PC-3 (cell line): ENCODE measurements around the gene SMG1. TPM values are rescaled to one million over a fixed set of nuclear protein-coding genes. Genes with fewer than 3 reads are reported as not detected.
"Not testable (repeated sequence)": the region's sequence is repeated elsewhere in the genome, so short reads cannot be mapped to it uniquely, and the experiment has no call there.

Experiments used
- ATAC-seq: fragments of 200-7000 bp; cut with Tn5 transposase; 2 replicates; pipeline ENCODE4 v1.9.1; 2020; ENCODE audit warnings: mild to moderate bottlenecking, moderate library complexity
- BruUV-seq: library from RNA; stranded (reverse); fragments of 400-500 nt; replicated peaks from 2 replicates; lab custom pipeline; 2021; lab: Mats Ljungman, UMichigan
- CTCF ChIA-PET: fragments of 300-600 bp; sonication (Branson Sonifier 250); formaldehyde crosslinking; loops from one replicate; lab custom pipeline; 2022; ENCODE audit warnings: antibody characterized with exemption; lab: Charles Lee
- POLR2A ChIA-PET: fragments of 300-600 bp; sonication (Branson Sonifier 250); formaldehyde crosslinking; loops from one replicate; lab custom pipeline; 2022; ENCODE audit warnings: antibody characterized with exemption; ENCODE audit not compliant: unreplicated experiment; lab: Charles Lee
- DNase-seq: peaks from one replicate; pipeline ENCODE4 v3.0.0-alpha.2; 2015
- H2AFZ ChIP-seq: fragments of 300-600 bp; sonication (generic); 2 replicates; pipeline ENCODE4 v1.6.0; 2016; ENCODE audit warnings: antibody characterized with exemption, low read length
- H3F3A ChIP-seq: fragments of 300-600 bp; sonication (generic); one replicate; pipeline ENCODE4 v1.6.0; 2017; ENCODE audit warnings: antibody characterized with exemption, low read length, control low read depth, mild to moderate bottlenecking; ENCODE audit not compliant: unreplicated experiment
- H3K27ac ChIP-seq: fragments of 300-600 bp; sonication (generic); 2 replicates; pipeline ENCODE4 v1.5.1; 2016; ENCODE audit warnings: mild to moderate bottlenecking, low read length
- H3K27me3 ChIP-seq: fragments of 300-600 bp; sonication (generic); 2 replicates; pipeline ENCODE4 v1.6.1; 2016; ENCODE audit warnings: low read length, mixed read lengths
- H3K36me3 ChIP-seq: fragments of 300-600 bp; sonication (generic); 2 replicates; pipeline ENCODE4 v1.6.1; 2016; ENCODE audit warnings: low read depth, mixed run types, low read length, mixed read lengths
- H3K4me1 ChIP-seq: fragments of 300-600 bp; sonication (generic); 2 replicates; pipeline ENCODE4 v1.5.1; 2016; ENCODE audit warnings: low read length; ENCODE audit not compliant: insufficient read depth
- H3K4me2 ChIP-seq: fragments of 300-600 bp; sonication (generic); 2 replicates; pipeline ENCODE4 v1.6.0; 2016; ENCODE audit warnings: low read length
- H3K4me3 ChIP-seq: fragments of 300-600 bp; sonication (generic); 2 replicates; pipeline ENCODE4 v1.5.1; 2016; ENCODE audit warnings: mild to moderate bottlenecking, low read length, mixed read lengths
- H3K79me2 ChIP-seq: fragments of 300-600 bp; sonication (generic); 2 replicates; pipeline ENCODE4 v1.6.1; 2017; ENCODE audit warnings: low read length, mixed read lengths
- H3K9ac ChIP-seq: fragments of 300-600 bp; sonication (generic); 2 replicates; pipeline ENCODE4 v1.6.0; 2016; ENCODE audit warnings: mild to moderate bottlenecking, low read length
- H3K9me2 ChIP-seq: fragments of 300-600 bp; sonication (generic); replicated peaks from 2 replicates; pipeline ENCODE4 v1.6.1; 2016; ENCODE audit warnings: mixed run types, low read length, mixed read lengths
- H3K9me3 ChIP-seq: fragments of 300-600 bp; sonication (generic); 2 replicates; pipeline ENCODE4 v1.6.1; 2016; ENCODE audit warnings: low read length, mixed read lengths
- H4K20me1 ChIP-seq: fragments of 300-600 bp; sonication (generic); 2 replicates; pipeline ENCODE4 v1.6.1; 2016; ENCODE audit warnings: low read length, mixed read lengths
- intact Hi-C: fragments of 100-400 bp; cut with micrococcal nuclease; formaldehyde crosslinking; loops from 2 replicates; pipeline ENCODE4 v1.9.0; 2023
- total RNA-seq: library from RNA; depleted of rRNA; stranded (reverse); fragments of >200 nt; gene quantifications from 2 replicates; pipeline ENCODE4 v1.2.3, GENCODE V29; 2014

Gene SMG1
- total RNA-seq, 1 experiment from 2014 or later, result 37.6 TPM

GRCh38 chr16:18923124-18923523 is 3.1 kb downstream of the SMG1 start:
- H3F3A ChIP-seq, H2AFZ ChIP-seq, H3K9ac ChIP-seq, H3K36me3 ChIP-seq, H3K27me3 ChIP-seq, H3K9me3 ChIP-seq, H3K27ac ChIP-seq, CTCF ChIA-PET, H3K9me2 ChIP-seq, intact Hi-C loops, H3K4me3 ChIP-seq, H3K4me1 ChIP-seq, DNase-seq, POLR2A ChIA-PET, ATAC-seq, BruUV-seq: not testable (repeated sequence)
- Histone ChIP-seq H4K20me1 (peaks cover 14% of the 10 kb centered on the region), H3K4me2 (0 out of 2 replicates have a peak overlapping the region, but pooled peaks have one; percentile 88), H3K79me2 (peaks cover 72% of the 10 kb centered on the region)

- H4K20me1 ChIP-seq, H3K36me3 ChIP-seq, H3F3A ChIP-seq, H3K4me1 ChIP-seq, DNase-seq, H3K27me3 ChIP-seq, ATAC-seq, H3K9me2 ChIP-seq, H2AFZ ChIP-seq, BruUV-seq, H3K4me3 ChIP-seq, POLR2A ChIA-PET, CTCF ChIA-PET, H3K4me2 ChIP-seq, H3K27ac ChIP-seq, H3K9me3 ChIP-seq, H3K9ac ChIP-seq, intact Hi-C loops: not testable (repeated sequence)
- peaks cover 87% of the 10 kb centered on the region for H3K79me2 ChIP-seq
Observed at GRCh38 chr16:18909585-18909984, 16.6 kb downstream of the SMG1 start.

GRCh38 chr16:18908716-18909115 is 17.5 kb downstream of the SMG1 start:
- H3K9ac ChIP-seq, H2AFZ ChIP-seq, H3K27me3 ChIP-seq, H3K9me2 ChIP-seq, H3K4me3 ChIP-seq, H3F3A ChIP-seq, H3K4me1 ChIP-seq, ATAC-seq, H3K4me2 ChIP-seq, intact Hi-C loops, H3K27ac ChIP-seq, CTCF ChIA-PET, DNase-seq, H3K36me3 ChIP-seq, H4K20me1 ChIP-seq, H3K9me3 ChIP-seq, BruUV-seq, POLR2A ChIA-PET: not testable (repeated sequence)
- peaks cover 84% of the 10 kb centered on the region for H3K79me2 ChIP-seq

GRCh38 chr16:18902778-18903177 is 23.4 kb downstream of the SMG1 start:
- H3K27me3 ChIP-seq, BruUV-seq, H3K9me2 ChIP-seq, H3F3A ChIP-seq, POLR2A ChIA-PET, H3K36me3 ChIP-seq, H3K9me3 ChIP-seq, DNase-seq, CTCF ChIA-PET, ATAC-seq, H3K9ac ChIP-seq, H4K20me1 ChIP-seq, H2AFZ ChIP-seq, H3K4me2 ChIP-seq, intact Hi-C loops, H3K27ac ChIP-seq, H3K4me1 ChIP-seq, H3K4me3 ChIP-seq: not testable (repeated sequence)
- peaks cover 60% of the 10 kb centered on the region for H3K79me2 ChIP-seq

- H3K9me3 ChIP-seq, intact Hi-C loops, ATAC-seq, H4K20me1 ChIP-seq, H3K4me3 ChIP-seq, H3K9ac ChIP-seq, H3K9me2 ChIP-seq, H3K4me2 ChIP-seq, DNase-seq, H3K36me3 ChIP-seq, H3K4me1 ChIP-seq, H2AFZ ChIP-seq, POLR2A ChIA-PET, H3K27me3 ChIP-seq, H3K27ac ChIP-seq, BruUV-seq, H3F3A ChIP-seq, CTCF ChIA-PET: not testable (repeated sequence)
- peaks cover 53% of the 10 kb centered on the region for H3K79me2 ChIP-seq
Observed at GRCh38 chr16:18902044-18902443, 24.2 kb downstream of the SMG1 start.

- H4K20me1 ChIP-seq, H3K9ac ChIP-seq: not testable (repeated sequence)
Observed at GRCh38 chr16:18901194-18901593, 25.0 kb downstream of the SMG1 start.

GRCh38 chr16:18884456-18884855 is 41.8 kb downstream of the SMG1 start:
- H3F3A ChIP-seq, H3K9me3 ChIP-seq, H4K20me1 ChIP-seq, intact Hi-C loops, H3K9me2 ChIP-seq, H3K4me2 ChIP-seq, CTCF ChIA-PET, H3K9ac ChIP-seq, H3K79me2 ChIP-seq, H3K4me3 ChIP-seq, DNase-seq, H3K4me1 ChIP-seq, ATAC-seq, POLR2A ChIA-PET, H2AFZ ChIP-seq, H3K27ac ChIP-seq, BruUV-seq, H3K36me3 ChIP-seq, H3K27me3 ChIP-seq: not testable (repeated sequence)

More at GRCh38 chr16:18901194-18901593, 25.0 kb downstream of the SMG1 start:
- H3K27me3 ChIP-seq, H3K27ac ChIP-seq, CTCF ChIA-PET, ATAC-seq, POLR2A ChIA-PET, H3K4me2 ChIP-seq, H2AFZ ChIP-seq, H3F3A ChIP-seq, H3K36me3 ChIP-seq, H3K9me2 ChIP-seq, H3K9me3 ChIP-seq, DNase-seq, intact Hi-C loops, H3K4me1 ChIP-seq, H3K4me3 ChIP-seq, BruUV-seq: not testable (repeated sequence)
- peaks cover 48% of the 10 kb centered on the region for H3K79me2 ChIP-seq
